H1 (cell line): Measurements from ENCODE around the gene WDR19. TPM values are rescaled to one million over a fixed set of nuclear protein-coding genes. Genes with fewer than 3 reads are reported as not detected.

ENCODE experiments used
- CTCF ChIA-PET: fragments of 300-600 bp; sonication (Branson Sonifier 250); formaldehyde crosslinking; loops from one replicate; lab custom pipeline; 2021; ENCODE audit not compliant: partially characterized antibody; lab: Charles Lee
- POLR2A ChIA-PET: fragments of 300-600 bp; sonication (Branson Sonifier 250); formaldehyde crosslinking; loops from one replicate; lab custom pipeline; 2021; ENCODE audit warnings: inconsistent platforms; ENCODE audit not compliant: partially characterized antibody; lab: Charles Lee
- DNase-seq, 2 experiments: peaks; one replicate each; pipeline versions ENCODE4 v3.0.0 to v3.0.0-alpha.2; 2010 to 2022; ENCODE audit warnings: low spot score in 2 of 2, low read depth in 1 of 2, mixed read lengths in 1 of 2
- FAIRE-seq: peaks from 2 replicates; lab custom pipeline; 2011; peaks lifted over from hg19 to GRCh38; lab: Jason Lieb, UNC
- H2AFZ ChIP-seq: 2 replicates; pipeline ENCODE4 v1.8.1; 2012; ENCODE audit warnings: low read length, inconsistent platforms
- H2AK5ac ChIP-seq: 2 replicates; pipeline ENCODE4 v1.6.1; 2013; ENCODE audit warnings: low read depth, low read length
- H2BK120ac ChIP-seq: replicated peaks from 2 replicates; pipeline ENCODE3; 2013; ENCODE audit warnings: low read depth, low read length, inconsistent platforms
- H2BK12ac ChIP-seq: 2 replicates; pipeline ENCODE4 v1.6.1; 2013; ENCODE audit warnings: low read depth, low read length
- H2BK15ac ChIP-seq: 2 replicates; pipeline ENCODE4 v1.6.1; 2013; ENCODE audit warnings: low read length
- H2BK20ac ChIP-seq: 2 replicates; pipeline ENCODE4 v1.6.1; 2013; ENCODE audit warnings: low read length
- H2BK5ac ChIP-seq: 2 replicates; pipeline ENCODE4 v1.6.1; 2013; ENCODE audit warnings: low read depth, low read length
- H3K14ac ChIP-seq: 2 replicates; pipeline ENCODE4 v1.6.1; 2013; ENCODE audit warnings: inconsistent platforms; ENCODE audit not compliant: insufficient read length
- H3K18ac ChIP-seq: 2 replicates; pipeline ENCODE4 v1.6.1; 2013; ENCODE audit warnings: low read length; ENCODE audit errors: extremely low read depth
- H3K23ac ChIP-seq: 2 replicates; pipeline ENCODE4 v1.6.1; 2013; ENCODE audit warnings: inconsistent platforms; ENCODE audit not compliant: insufficient read length
- H3K23me2 ChIP-seq: 2 replicates; pipeline ENCODE4 v1.6.1; 2013; ENCODE audit warnings: low read depth, low read length
- H3K27ac ChIP-seq: 2 replicates; pipeline ENCODE4 v1.6.1; 2011; ENCODE audit warnings: low read depth, low read length, inconsistent platforms
- H3K27me3 ChIP-seq, 4 experiments: replicated peaks in 1 of 4; 1 replicate in 1 of 4; 2 replicates in 3 of 4; pipeline versions ENCODE4 v1.6.1 to v1.8.1; 2011 to 2013; ENCODE audit warnings: low read length in 3 of 4, mild to moderate bottlenecking in 3 of 4, inconsistent platforms in 2 of 4, mixed read lengths in 2 of 4, moderate library complexity in 1 of 4; ENCODE audit not compliant: control insufficient read depth in 3 of 4, insufficient read depth in 3 of 4; ENCODE audit errors: extremely low read depth in 1 of 4
- H3K36me3 ChIP-seq, 4 experiments: 2 replicates each; pipeline versions ENCODE4 v1.6.1 to v1.8.1; 2011 to 2013; ENCODE audit warnings: mild to moderate bottlenecking in 4 of 4, low read length in 3 of 4, moderate library complexity in 2 of 4, control low read depth in 1 of 4, inconsistent platforms in 1 of 4; ENCODE audit not compliant: insufficient read depth in 4 of 4, control insufficient read depth in 2 of 4
- H3K4ac ChIP-seq: replicated peaks from 2 replicates; pipeline ENCODE3; 2013; ENCODE audit warnings: low read length, low read depth, mixed read lengths, inconsistent platforms; ENCODE audit not compliant: insufficient read length
- H3K4me1 ChIP-seq, 4 experiments: replicated peaks in 1 of 4; 1 replicate in 1 of 4; 2 replicates in 3 of 4; pipeline versions ENCODE4 v1.6.1 to v1.8.1; 2011 to 2013; ENCODE audit warnings: low read length in 3 of 4, inconsistent platforms in 2 of 4, mixed read lengths in 1 of 4; ENCODE audit not compliant: insufficient read depth in 4 of 4, control insufficient read depth in 3 of 4
- H3K4me2 ChIP-seq, 2 experiments: 2 replicates each; pipeline versions ENCODE4 v1.6.1 to v1.8.1; 2011 to 2013; ENCODE audit warnings: low read depth in 2 of 2, low read length in 2 of 2, control low read depth in 1 of 2, inconsistent platforms in 1 of 2, mild to moderate bottlenecking in 1 of 2; ENCODE audit not compliant: insufficient read depth in 1 of 2
- H3K4me3 ChIP-seq, 4 experiments: fragments of 200-600, 300-600 bp in 1 of 4; sonication (generic), shearing (Covaris generic), sonication (Bioruptor Twin) in 1 of 4; 2 replicates each; pipeline versions ENCODE4 v1.5.1 to v1.8.1; 2011 to 2016; ENCODE audit warnings: low read length in 4 of 4, low read depth in 3 of 4, control low read depth in 2 of 4, inconsistent platforms in 2 of 4, mild to moderate bottlenecking in 2 of 4, mixed read lengths in 1 of 4, moderate library complexity in 1 of 4; ENCODE audit not compliant: insufficient read depth in 2 of 4; ENCODE audit errors: extremely low read depth in 1 of 4
- H3K56ac ChIP-seq: replicated peaks from 2 replicates; pipeline ENCODE3; 2013; ENCODE audit warnings: low read depth, mild to moderate bottlenecking, mixed read lengths, low read length, inconsistent platforms; ENCODE audit not compliant: insufficient read length
- H3K79me1 ChIP-seq: 2 replicates; pipeline ENCODE4 v1.6.1; 2013; ENCODE audit warnings: low read depth, low read length, control low read depth
- H3K79me2 ChIP-seq, 2 experiments: 2 replicates each; pipeline versions ENCODE4 v1.6.1 to v1.8.1; 2012 to 2013; ENCODE audit warnings: low read length in 2 of 2, mild to moderate bottlenecking in 2 of 2, inconsistent platforms in 1 of 2; ENCODE audit not compliant: insufficient read depth in 2 of 2, control insufficient read depth in 1 of 2
- H3K9ac ChIP-seq, 4 experiments: replicated peaks in 1 of 4; 1 replicate in 1 of 4; 2 replicates in 3 of 4; pipeline versions ENCODE4 v1.6.1 to v1.8.1; 2011 to 2013; ENCODE audit warnings: low read depth in 3 of 4, low read length in 3 of 4, control low read depth in 2 of 4, mild to moderate bottlenecking in 2 of 4, moderate library complexity in 2 of 4, inconsistent platforms in 1 of 4; ENCODE audit errors: extremely low read depth in 1 of 4
- H3K9me3 ChIP-seq, 2 experiments: 2 replicates each; pipeline versions ENCODE4 v1.6.1 to v1.8.1; 2012 to 2013; ENCODE audit warnings: mild to moderate bottlenecking in 2 of 2, moderate library complexity in 2 of 2, control low read depth in 1 of 2, inconsistent platforms in 1 of 2, low read depth in 1 of 2, low read length in 1 of 2, mixed read lengths in 1 of 2; ENCODE audit not compliant: insufficient read depth in 2 of 2
- H4K20me1 ChIP-seq, 2 experiments: replicated peaks in 1 of 2; 2 replicates each; pipeline versions ENCODE3 to v1.8.1; 2011 to 2013; ENCODE audit warnings: inconsistent platforms in 2 of 2, low read length in 2 of 2, mild to moderate bottlenecking in 1 of 2; ENCODE audit not compliant: insufficient read depth in 2 of 2, control insufficient read depth in 1 of 2
- H4K5ac ChIP-seq: 2 replicates; pipeline ENCODE4 v1.6.1; 2013; ENCODE audit warnings: low read length, low read depth, mixed read lengths, inconsistent platforms; ENCODE audit not compliant: insufficient read length
- H4K8ac ChIP-seq: 2 replicates; pipeline ENCODE4 v1.8.0; 2013; ENCODE audit warnings: mild to moderate bottlenecking, moderate library complexity, low read length, inconsistent platforms; ENCODE audit not compliant: insufficient read depth; ENCODE audit errors: extremely low read depth
- H4K91ac ChIP-seq: replicated peaks from 2 replicates; pipeline ENCODE3; 2013; ENCODE audit warnings: low read length, mixed read lengths, inconsistent platforms; ENCODE audit not compliant: insufficient read length
- ASH2L ChIP-seq: fragments of 200-600, 300-600 bp; sonication (generic); IDR thresholded peaks from one replicate; pipeline ENCODE4 v1.7.1; 2017; ENCODE audit warnings: low read length
- GABPA ChIP-seq: IDR thresholded peaks from 2 replicates; pipeline ENCODE4 v1.6.1; 2011; ENCODE audit warnings: mild to moderate bottlenecking, low read length, moderate library complexity, borderline replicate concordance; ENCODE audit not compliant: insufficient read depth
- JUND ChIP-seq: IDR thresholded peaks from 2 replicates; pipeline ENCODE4 v1.6.1; 2011; ENCODE audit warnings: mild to moderate bottlenecking, improper control_type of control experiment, low read length
- RFX5 ChIP-seq: IDR thresholded peaks from 2 replicates; pipeline ENCODE4 v1.6.1; 2011; ENCODE audit warnings: low read depth, low read length, improper control_type of control experiment, borderline replicate concordance
- SRF ChIP-seq: IDR thresholded peaks from 2 replicates; pipeline ENCODE4 v1.6.1; 2011; ENCODE audit warnings: mild to moderate bottlenecking, low read depth, low read length, moderate library complexity
- WGBS, 2 experiments: shearing (Covaris generic) in 1 of 2; methylation state at CpG; one replicate each; pipeline versions ENCODE4 v1.1.6 to v1.1.7; 2013 to 2015; ENCODE audit warnings: low lambda C conversion rate in 2 of 2, mixed read lengths in 2 of 2, inconsistent platforms in 1 of 2, low coverage in 1 of 2, missing lambda C conversion rate in 1 of 2; ENCODE audit not compliant: insufficient replicate concordance in 2 of 2, insufficient coverage in 1 of 2, insufficient read length in 1 of 2; ENCODE audit errors: extremely low coverage in 1 of 2, missing lambda C conversion rate in 1 of 2; 5-methylcytosine and 5-hydroxymethylcytosine counted together
- polyA plus RNA-seq, 7 experiments: library from polyadenylated mRNA; depleted of rRNA in 3 of 7; stranded (reverse) in 5 of 7; unstranded in 2 of 7; fragments of >200 nt in 5 of 7; fragments of 200-250 nt in 2 of 7; gene quantifications; 1 replicate in 5 of 7; 2 replicates in 1 of 7; 4 replicates in 1 of 7; pipeline versions ENCODE4 v1.2.1 to v1.2.3, GENCODE V29; 2011 to 2013; ENCODE audit warnings: missing spikeins in 2 of 7, mixed read lengths in 2 of 7
- total RNA-seq: library from RNA; stranded (reverse); fragmentation: NEBNext Ultra II Directional; extraction: Animal tissue kit (Norgen Biotek cat#: 25700); gene quantifications from 2 replicates; pipeline ENCODE4 v1.2.1, GENCODE V29; 2021

WDR19 gene
- total and polyA plus RNA-seq, 2 of the 8 experiments (the other 6 are each of a cell fraction or from before 2014, with no cell fraction given): 22.2 to 23.3 TPM

DNA sequence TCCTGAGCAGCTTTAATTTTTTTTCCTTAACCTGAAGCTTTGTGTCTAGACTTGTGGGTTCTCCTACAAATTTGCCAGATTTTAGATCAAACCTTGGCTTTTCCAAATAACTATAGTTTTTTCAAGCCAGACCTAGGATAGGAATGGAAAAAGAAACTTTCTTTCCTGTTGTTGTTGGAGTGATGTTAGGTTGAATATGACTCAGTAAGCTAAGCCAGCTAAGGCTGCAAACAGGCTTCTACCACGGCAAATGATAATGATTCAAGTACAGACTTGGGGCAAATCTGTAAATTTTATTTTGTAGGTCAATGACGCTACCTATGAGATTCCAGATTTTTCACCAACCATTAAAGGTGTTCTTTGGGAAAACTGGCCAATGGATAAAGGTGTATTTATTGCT is 45.6 kb downstream of the WDR19 start:
- Histone ChIP-seq H2BK15ac (no peak overlapping the region), H3K79me2 (no peaks in the 10 kb centered on the region), H3K4me2 (no peak overlapping the region), H4K8ac (no peak overlapping the region), H2BK12ac (no peak overlapping the region), H3K56ac (no peak overlapping the region), H3K4me1 (no peaks in the 10 kb centered on the region), H2BK120ac (no peak overlapping the region), H3K27me3 (no peaks in the 10 kb centered on the region), H2AFZ (no peak overlapping the region), H2BK5ac (no peak overlapping the region), H4K5ac (no peak overlapping the region), H2BK20ac (no peak overlapping the region), H2AK5ac (no peak overlapping the region), H3K4me3 (no peak overlapping the region), H3K23ac (no peak overlapping the region), H3K27ac (no peak overlapping the region), H3K9me3 (no peaks in the 10 kb centered on the region), H4K20me1 (no peaks in the 10 kb centered on the region), H3K36me3 (no peaks in the 10 kb centered on the region), H3K14ac (no peak overlapping the region), H4K91ac (no peak overlapping the region), H3K79me1 (no peaks in the 10 kb centered on the region), H3K4ac (no peak overlapping the region), H3K9ac (no peak overlapping the region), H3K18ac (no peak overlapping the region), H3K23me2 (no peaks in the 10 kb centered on the region)
- DNase-seq (no peak), FAIRE-seq (no peak)
- TF ChIP-seq JUND (no peak), SRF (no peak), RFX5 (no peak), ASH2L (no peak), GABPA (no peak)
- CTCF ChIA-PET: no interaction called here
- POLR2A ChIA-PET: no interaction called here
- 90% methylated on average over 2 of the region's 2 CpGs; no CpG with 5 or more reads in 1 of the 2 experiments for WGBS, 2 experiments
